Measurements from ENCODE around the gene GPRC5C.
"Not testable (repeated sequence)": the region's sequence is repeated elsewhere in the genome, so short reads cannot be mapped to it uniquely, and the experiment has no call there.

Gene GPRC5C

DNA sequence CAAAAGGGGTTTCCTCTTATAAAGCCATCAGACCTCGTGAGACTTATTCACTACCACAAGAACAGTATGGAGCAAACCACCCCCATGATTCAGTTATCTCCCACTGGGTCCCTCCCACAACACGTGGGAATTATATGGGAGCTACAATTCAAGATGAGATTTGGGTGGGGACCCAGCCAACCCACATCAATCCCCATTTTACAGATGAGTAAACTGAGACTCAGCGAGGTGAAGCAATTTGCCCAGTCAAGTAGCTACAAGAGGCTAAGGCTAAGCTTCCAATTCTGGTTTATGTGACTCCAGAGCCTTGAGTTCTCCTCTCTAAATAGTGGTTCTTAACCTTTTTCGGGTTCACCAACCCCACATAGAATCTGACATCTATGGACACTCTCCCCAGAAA lies 43.3 kb downstream of the GPRC5C start:
- no peak for FAIRE-seq

DNA sequence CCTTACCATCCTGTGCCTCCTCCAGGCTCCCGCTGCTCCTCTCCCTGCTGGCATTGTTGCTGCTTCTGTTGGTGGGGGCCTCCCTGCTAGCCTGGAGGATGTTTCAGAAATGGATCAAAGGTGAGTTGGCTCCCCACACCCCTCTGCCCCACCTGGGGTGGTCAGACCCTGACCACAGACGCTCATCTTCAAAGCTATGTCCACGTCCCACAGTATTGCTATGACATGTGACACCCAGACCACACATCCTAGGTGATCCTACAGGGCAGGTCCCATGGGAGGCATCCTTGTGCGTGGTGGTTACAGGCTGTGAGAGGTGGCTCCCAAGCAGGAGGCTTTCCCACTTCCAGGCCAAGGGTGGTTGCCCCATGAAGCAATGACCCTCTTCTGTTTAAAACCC lies 45.5 kb downstream of the GPRC5C start:
- no peak for FAIRE-seq

DNA sequence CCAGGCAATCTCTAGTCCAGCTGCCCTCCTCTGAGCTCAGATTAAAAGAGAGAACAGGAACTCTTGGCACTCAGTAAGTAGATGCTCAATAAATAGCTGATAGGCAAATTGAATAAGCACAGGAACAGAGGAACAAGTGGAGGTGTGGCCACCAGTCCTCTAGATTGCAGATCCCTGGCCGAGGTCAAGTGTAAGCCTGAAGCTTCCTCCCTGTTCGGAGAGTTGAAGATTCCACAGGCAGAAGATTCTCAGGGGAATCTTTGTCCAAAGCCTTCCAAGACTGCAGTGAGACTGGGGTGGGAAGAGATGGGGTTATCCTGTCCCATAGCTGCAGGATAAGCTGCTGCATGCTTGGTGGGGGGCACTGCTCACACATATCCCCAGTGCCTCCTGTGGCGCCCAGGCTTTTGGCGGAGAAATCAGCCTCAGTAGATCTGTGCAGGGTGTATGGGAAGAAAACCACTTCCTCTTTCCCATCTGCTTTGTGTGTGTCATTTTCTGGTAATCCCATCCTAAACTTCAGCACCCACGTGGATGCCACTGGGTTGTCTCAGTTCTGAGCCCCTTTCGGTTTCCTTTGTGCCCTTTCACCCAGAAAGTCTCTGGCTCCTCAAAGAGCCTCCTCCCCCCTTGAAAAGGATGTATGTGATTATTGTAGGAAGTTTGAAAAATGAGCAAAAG lies 46.7 kb downstream of the GPRC5C start:
- FAIRE-seq, result no peak

DNA sequence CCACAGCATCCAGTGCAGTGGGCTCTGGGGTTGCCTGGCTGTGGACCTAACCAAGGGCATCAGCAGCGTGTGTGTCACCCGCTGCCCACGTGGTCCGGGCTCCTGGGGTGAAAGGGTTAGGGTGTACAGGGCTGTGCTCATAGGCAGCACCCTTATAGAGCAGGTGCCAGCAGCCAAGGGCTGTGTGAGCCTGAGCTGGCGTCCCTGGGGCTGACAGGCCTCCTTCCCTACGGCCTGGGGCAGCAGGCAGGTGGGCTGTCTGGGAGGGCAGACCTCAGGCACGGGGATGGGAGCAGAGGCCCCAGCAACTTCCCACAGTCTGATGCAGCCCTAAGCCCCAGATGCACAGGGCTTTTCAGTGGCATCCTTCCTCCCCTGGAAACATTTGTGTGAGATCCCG lies 48.4 kb downstream of the GPRC5C start:
- no peak for FAIRE-seq

DNA sequence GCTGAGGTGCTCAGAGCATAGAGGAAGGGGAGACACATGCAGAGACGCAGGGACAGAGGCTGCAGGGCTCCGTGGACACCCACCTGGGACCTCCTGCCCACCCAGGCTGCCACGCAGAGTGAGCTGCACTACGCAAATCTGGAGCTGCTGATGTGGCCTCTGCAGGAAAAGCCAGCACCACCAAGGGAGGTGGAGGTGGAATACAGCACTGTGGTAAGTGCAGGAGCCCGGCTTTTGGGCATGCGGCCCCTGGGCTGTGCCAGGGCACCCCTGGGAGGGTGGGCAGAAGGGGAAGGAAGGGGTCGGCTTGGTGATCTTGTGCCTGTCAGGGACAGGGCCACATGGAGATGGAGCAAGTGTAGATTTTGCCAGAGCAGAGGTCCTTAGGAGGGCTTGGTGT lies 49.7 kb downstream of the GPRC5C start:
- FAIRE-seq, result no peak

DNA sequence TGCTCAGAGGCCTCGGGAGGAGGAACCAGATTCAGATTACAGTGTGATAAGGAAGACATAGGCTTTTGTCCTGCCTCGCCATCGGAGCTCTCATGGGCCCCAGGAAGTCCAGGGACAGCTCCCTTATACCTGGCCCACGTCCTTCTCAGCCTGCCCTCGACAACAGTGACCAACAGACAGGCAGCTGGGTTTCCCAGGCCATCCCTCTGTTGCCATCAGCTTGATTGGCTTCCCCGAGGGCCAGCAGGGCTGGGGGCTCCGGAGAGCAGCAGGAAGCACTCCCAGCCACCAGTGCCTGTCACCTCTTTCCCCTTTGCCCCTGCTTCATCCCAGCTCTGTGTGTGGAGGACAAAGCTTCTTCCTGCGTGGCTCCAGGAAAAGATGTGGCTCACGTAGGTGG lies 52.2 kb downstream of the GPRC5C start:
- FAIRE-seq, result no peak

DNA sequence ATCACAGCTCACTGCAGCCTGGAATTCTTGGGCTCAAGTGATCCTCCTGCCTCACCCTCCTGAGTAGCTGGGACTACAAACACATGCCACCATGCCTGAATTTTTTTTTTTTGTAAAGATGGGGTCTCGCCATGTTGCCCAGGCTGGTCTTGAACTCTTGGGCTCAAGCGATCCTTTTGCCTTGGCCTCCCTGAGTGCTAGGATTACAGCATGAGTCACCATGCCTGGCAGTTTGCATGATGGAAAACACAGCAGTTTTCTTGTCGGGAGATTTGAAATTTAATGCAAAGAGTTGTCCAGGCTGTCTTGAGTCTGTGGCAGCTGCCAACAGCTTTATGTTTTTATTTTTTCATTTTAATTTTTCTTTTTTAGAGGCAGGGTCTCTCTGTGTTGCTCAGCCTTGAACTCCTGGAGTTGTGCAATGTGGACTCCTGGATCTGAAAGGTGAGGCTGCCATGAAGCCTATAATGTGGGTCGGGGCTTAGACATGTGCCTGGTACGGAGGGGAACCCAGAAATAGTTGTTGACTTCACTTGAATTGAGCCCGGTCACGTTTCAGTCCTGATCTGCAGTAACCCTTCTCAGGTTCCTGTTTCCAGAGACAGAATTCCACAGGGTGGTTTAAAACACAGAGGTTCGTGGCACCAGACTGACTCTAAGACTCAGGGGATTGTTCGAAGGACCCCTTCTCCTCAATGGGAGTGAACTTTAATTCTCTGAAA lies 53.3 kb downstream of the GPRC5C start:
- no peak for FAIRE-seq

DNA sequence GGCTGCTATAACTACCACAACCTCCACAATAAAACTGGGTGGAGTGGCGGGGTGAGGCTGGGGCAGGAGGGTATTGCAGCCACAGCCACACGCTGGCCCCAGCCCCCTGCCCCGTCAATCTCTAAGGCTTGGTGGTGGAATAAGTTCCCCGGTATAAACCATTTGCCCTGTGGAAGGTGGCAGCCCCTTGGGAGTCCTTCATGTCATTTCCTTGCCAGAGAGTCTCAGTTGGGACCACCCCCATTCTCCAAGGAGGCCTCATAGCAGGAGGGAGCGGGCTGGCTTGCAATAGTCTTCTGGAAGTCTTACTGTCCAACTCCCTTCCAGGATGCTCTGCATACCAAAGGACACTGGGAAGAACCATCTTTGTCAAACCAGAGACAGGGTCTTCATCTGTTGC lies 54.0 kb downstream of the GPRC5C start:
- no peak for FAIRE-seq

DNA sequence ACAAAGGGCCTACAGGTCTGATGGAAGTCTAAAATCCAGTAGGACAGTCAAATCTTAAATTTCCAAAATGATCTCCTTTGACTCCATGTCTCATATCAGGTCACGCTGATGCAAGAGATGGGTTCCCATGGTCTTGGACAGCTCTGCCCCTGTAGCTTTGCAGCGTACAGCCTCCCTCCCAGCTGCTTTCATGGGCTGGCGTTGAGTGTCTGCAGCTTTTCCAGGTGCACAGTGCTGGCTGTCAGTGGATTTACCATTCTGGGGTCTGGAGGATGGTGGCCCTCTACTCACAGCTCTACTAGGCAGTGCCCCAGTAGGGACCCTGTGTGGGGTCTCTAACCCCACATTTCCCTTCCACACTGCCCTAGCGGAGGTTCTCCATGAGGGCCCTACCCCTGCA lies 56.4 kb downstream of the GPRC5C start:
- not testable (repeated sequence) for FAIRE-seq

DNA sequence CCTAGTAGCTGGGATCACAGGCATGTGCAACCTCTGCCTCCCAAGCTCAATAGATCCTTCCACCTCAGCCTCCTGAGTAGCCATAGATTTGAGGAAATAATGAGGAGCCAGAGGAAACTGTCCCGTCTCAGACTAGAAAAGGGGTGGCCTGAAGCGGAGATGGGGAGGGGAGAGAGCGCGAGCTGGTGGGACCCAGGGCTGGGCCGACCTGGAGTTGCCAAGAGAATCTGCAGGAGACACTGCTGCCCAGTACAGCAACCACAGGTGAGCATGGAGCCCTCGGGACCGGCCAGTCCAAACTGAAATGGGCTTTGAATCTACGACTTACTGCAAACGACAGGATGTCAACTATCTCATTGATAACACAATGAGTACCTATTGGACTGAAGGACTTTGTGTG lies 58.8 kb downstream of the GPRC5C start:
- no peak for FAIRE-seq

DNA sequence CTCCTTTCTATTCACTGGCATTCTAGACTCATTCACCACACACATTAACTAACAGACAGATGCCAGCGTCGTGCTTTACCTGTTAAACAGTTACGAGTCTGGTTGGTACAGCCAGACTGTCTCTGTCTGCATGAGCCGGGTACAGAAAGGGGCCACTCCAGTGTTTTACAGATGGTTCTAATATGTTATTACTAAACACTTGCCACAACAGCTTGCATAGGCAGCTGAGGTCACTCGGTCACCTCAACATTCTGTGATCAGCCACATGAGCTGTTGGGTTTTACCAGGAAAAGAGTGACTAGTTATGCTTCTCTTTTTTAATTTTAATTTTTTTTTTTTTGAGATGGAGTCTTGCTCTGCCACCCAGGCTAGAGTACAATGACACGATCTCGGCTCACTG lies 59.7 kb downstream of the GPRC5C start:
- no peak for FAIRE-seq

DNA sequence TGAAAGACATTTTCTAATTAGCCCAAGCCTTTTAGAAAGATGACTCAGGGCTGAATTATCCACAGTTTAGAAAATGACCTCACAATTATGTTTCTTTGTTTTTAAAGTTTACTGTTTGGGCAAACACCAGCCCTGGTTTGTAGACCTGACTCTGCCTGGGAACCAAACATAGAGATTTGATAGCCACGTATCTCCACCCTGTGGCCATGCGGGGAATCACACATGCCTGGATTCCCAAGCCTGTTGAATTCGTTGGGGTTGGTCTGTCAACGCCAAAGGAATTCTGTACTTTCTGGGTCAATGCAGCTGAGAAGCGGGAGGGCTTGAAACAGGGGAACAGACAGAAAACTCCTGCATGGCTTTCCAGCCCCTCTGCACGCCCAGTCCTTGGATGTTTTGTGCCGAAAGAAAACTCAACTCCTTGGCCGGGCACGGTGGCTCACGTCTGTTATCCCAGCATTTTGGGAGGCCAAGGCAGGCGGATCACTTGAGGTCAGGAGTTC lies 61.5 kb downstream of the GPRC5C start:
- FAIRE-seq, result peak; percentile 83
